NCI-H524 (cell line): ENCODE measurements around the gene ERMN.
"Not testable (repeated sequence)": the region's sequence is repeated elsewhere in the genome, so short reads cannot be mapped to it uniquely, and the experiment has no call there.

ENCODE experiments used
- DNase-seq, 2 experiments: peaks; one replicate each; lab custom pipeline; 2025; lab: John Stamatoyannopoulos, UW

ERMN gene

GRCh38 chr2:157292853-157293252 lies 32.8 kb downstream of the ERMN start:
- DNase-seq, result no peak

DNA sequence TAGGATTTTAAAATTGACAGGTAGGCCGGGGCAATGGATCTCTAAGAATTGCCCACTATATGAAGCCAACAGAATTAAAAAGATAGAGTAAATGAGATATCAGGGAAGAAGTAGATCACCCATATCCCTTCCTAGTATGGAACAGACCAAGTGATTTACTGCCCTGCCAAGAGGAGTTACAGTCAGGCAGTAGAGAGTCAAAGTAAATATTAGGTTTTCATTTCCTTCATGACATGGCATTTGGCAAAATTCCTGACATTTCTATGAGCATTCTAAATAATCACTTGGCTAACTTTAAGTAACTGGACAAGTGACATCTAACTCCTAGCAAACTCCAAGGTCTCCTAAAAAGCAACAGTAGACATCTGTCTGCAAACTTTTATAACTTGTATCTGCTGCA lies 34.6 kb downstream of the ERMN start:
- DNase-seq, result no peak

DNA sequence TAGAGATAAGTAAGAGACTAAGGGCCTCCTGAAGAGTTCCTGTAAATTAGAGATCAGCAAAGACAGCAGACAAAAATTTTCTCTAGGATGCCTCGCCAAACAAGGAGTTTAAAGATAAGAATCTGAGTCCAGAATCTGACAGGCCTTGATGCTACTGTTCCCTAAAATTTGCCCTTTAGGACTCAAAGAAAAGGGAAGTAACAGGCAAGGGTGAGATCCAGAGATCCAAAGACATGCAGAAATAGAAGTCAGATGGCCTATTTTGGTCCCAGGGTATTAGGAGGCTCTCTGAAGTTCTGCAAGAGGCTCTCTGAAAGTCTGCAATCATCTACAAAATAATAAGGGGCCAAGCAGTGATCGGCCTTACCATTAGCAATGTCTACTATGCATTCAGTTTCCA lies 35.1 kb downstream of the ERMN start:
- DNase-seq, result no peak

- no peak for DNase-seq
Measured at GRCh38 chr2:157287160-157287559, 38.5 kb downstream of the ERMN start.

- DNase-seq, result no peak
Measured at GRCh38 chr2:157283468-157283867, 42.2 kb downstream of the ERMN start.

DNA sequence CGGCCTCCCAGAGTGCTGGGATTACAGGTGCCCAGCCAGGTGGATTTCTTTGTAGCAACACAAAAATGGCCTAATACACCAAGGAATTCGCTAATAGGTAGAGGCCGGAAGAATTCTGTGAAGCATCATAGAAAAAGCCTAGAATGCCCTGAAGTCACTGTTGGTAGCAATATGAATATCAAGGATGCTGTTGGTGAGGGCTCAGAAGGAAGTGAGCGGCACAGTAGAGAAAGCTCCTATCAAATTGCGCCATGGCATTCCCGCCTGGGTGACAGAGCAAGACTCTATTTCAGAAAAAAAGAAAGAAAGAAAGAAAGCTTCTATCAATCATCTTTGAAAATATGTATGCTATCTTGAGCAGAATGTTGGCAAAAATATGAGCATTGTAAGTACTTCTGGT lies 44.3 kb downstream of the ERMN start:
- no peak for DNase-seq

DNA sequence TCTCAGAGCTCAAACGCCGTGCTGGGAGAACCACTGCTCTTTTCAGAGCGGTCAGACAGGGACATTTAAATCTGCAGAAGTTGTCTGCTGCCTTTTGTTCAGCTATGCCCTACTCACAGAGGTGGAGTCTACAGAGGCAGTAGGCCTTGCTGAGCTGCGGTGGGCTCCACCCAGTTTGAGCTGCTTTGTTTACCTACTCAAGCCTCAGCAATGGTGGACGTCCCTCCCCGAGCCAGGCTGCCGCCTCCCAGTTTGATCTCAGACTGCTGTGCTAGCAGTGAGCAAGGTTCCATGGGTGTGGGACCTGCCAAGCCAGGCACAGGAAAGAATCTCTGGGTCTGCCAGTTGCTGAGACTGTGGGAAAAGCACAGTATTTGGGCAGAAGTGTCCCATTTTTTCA lies 46.3 kb downstream of the ERMN start:
- DNase-seq, result not testable (repeated sequence)

DNA sequence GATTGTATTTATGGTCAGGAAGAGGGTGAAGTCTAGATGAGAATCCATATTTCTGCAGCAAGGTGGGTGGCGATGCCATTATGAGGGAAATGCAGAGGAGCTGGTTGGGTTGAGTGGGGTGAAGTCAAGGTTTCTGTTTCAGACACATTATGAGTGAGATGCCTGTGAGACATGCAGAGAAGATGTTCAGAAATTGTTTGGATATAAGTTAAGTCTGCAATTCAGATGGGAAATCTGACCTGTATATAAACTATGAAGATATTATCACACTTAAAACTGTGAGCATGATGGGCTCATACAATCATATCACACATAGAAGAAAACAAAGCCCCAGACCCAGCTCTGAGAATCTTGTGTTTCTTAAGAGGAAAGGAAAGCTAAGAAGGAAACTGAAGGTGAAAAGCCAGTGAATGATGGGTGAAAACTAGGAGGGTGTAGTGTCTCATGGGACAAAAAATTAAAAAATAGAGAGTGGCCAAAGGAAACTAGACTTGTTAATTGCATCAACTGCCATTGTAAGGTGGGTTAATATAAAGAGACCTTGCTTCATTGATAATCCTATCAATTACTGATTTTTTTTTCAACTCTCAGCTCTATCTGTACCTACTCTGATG lies 53.9 kb downstream of the ERMN start:
- DNase-seq, result no peak

DNA sequence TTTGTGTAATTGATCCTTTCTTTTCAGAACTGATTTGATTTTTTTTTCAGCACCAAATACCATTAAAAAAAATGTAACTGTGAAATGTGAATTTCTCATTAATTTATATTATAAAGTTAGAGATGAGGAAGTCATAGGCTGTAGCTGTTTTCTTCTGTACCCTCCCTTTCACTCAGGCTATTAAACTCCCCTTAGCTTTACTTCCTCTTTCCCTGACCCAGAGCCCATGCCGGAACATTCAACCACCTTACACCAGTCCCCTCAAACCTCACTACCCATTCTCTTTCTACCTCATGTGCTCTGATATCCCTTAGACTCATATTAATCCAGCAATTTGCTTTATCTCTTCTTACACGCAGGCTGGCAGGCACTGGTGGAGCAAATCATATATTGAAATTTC lies 55.7 kb downstream of the ERMN start:
- DNase-seq, result no peak

DNA sequence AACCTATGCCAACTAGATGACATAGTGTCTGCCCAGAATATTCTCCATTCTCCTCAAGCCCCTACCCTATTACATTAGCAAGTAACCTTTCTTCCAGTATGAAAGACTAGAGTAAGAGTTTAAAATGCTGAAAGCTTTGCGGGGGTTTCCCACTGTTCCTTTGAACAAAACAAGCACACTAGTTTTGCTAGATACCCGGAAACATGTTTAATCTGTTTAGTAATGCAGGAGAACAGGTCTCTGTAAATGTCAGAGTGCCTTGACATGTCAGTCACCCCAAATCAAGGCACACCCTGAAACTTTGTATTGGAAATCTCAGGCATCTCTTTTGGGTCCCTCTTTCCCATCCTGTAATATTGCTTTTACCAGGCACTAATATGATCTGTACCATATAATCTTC lies 56.6 kb downstream of the ERMN start:
- DNase-seq, result no peak
